Smooth muscle cell (in vitro differentiated cells): Measurements from ENCODE around the gene PXK. TPM values are rescaled to one million over a fixed set of nuclear protein-coding genes. Genes with fewer than 3 reads are reported as not detected.
A peak's percentile ranks its signal among the peaks of the same experiment; 100 is the strongest.

ENCODE experiments used
- DNase-seq: peaks from one replicate; lab custom pipeline; 2025; ENCODE audit not compliant: unreplicated experiment; lab: John Stamatoyannopoulos, UW
- H2AFZ ChIP-seq: fragments of 200-600 bp; sonication (generic); 2 replicates; pipeline ENCODE4 v1.6.0; 2016; ENCODE audit warnings: antibody characterized with exemption, low read depth, mild to moderate bottlenecking
- H3F3A ChIP-seq: fragments of 200-600 bp; sonication (generic); 2 replicates; pipeline ENCODE4 v1.6.0; 2017; ENCODE audit warnings: antibody characterized with exemption, low read depth
- H3K27ac ChIP-seq: fragments of 200-600 bp; sonication (generic); 2 replicates; pipeline ENCODE4 v1.5.1; 2016; ENCODE audit warnings: low read depth, mild to moderate bottlenecking
- H3K27me3 ChIP-seq: fragments of 200-600 bp; sonication (generic); 2 replicates; pipeline ENCODE4 v1.6.1; 2016; ENCODE audit warnings: low read depth, mild to moderate bottlenecking
- H3K36me3 ChIP-seq: fragments of 200-600 bp; sonication (generic); 2 replicates; pipeline ENCODE4 v1.5.1; 2016; ENCODE audit warnings: low read depth
- H3K4me1 ChIP-seq: fragments of 200-600 bp; sonication (generic); 2 replicates; pipeline ENCODE4 v1.5.1; 2016; ENCODE audit warnings: low read depth
- H3K4me2 ChIP-seq: fragments of 200-600 bp; sonication (generic); 2 replicates; pipeline ENCODE4 v1.6.0; 2016; ENCODE audit warnings: mild to moderate bottlenecking
- H3K4me3 ChIP-seq: fragments of 200-600 bp; sonication (generic); 2 replicates; pipeline ENCODE4 v1.5.1; 2016; ENCODE audit warnings: mild to moderate bottlenecking
- H3K79me2 ChIP-seq: fragments of 200-600 bp; sonication (generic); 2 replicates; pipeline ENCODE4 v1.6.0; 2016; ENCODE audit warnings: low read depth, mild to moderate bottlenecking
- H3K9ac ChIP-seq: fragments of 200-600 bp; sonication (generic); 2 replicates; pipeline ENCODE4 v1.6.0; 2016; ENCODE audit warnings: low read depth
- H3K9me3 ChIP-seq: fragments of 200-600 bp; sonication (generic); replicated peaks from 2 replicates; pipeline ENCODE4 v1.5.1; 2016; ENCODE audit warnings: low read depth
- H4K20me1 ChIP-seq: fragments of 200-600 bp; sonication (generic); 2 replicates; pipeline ENCODE4 v1.6.0; 2016; ENCODE audit warnings: low read depth
- WGBS: methylation state at CpG from one replicate; pipeline ENCODE4 v1.1.7; 2016; ENCODE audit warnings: low lambda C conversion rate; 5-methylcytosine and 5-hydroxymethylcytosine counted together
- polyA plus RNA-seq: library from polyadenylated mRNA; unstranded; fragments of >200 nt; fragmentation: Nextera tagmentation; extraction: Ambion mirVana; gene quantifications from 2 replicates; pipeline ENCODE4 v1.2.1, GENCODE V29; 2016
- total RNA-seq: library from RNA; depleted of rRNA; stranded (reverse); fragments of >200 nt; gene quantifications from 2 replicates; pipeline ENCODE4 v1.2.3, GENCODE V29; 2014
- TF ChIP-seq, protein P1 (sequence below): fragments of 200-600 bp; sonication (generic); IDR thresholded peaks from 2 replicates; pipeline ENCODE4 v1.5.1; 2017; ENCODE audit warnings: borderline replicate concordance, mild to moderate bottlenecking, antibody characterized with exemption; ENCODE audit not compliant: insufficient read depth, poor library complexity, severe bottlenecking

PXK gene
- total and polyA plus RNA-seq, 2 experiments from 2014 or later: 23.8 to 30.5 TPM

DNA sequence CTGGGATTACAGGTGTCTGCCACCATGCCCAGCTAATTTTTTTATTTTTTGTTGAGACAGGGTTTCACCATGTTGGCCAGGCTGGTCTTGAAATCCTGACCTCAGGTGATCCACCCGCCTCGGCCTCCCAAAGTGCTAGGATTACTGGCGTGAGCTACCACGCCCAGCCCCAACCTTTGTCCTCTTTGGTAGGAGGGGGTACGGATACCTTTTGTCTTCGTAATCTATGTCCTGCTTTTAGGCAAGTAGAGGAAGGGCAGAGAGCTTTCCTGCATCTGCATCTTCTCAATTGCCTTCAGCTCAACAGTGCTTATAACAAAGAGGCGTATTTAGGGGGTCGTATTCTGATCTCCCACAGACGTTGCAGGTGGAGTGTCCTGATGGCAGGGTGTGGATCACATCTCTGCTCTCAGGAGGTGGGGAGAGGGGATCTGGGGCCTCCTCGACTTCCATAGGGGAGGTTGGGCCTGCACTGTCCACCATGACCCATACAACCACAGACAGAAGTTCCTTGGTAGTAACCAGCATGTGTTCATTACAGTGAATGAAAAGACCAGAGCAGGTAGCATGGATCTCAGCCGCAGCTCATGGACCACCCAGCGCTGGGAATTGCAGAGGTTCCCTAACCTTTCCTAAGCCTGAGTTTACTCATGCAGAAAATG, 137.8 kb downstream of the PXK start:
- Histone ChIP-seq H3K4me1 (peaks cover 12% of the 10 kb centered on the region), H2AFZ (no peak overlapping the region), H4K20me1 (no peaks in the 10 kb centered on the region), H3K9me3 (no peaks in the 10 kb centered on the region), H3K9ac (no peak overlapping the region), H3K27me3 (no peaks in the 10 kb centered on the region), H3K4me3 (no peak overlapping the region), H3K27ac (no peak overlapping the region), H3K36me3 (no peaks in the 10 kb centered on the region), H3K4me2 (peak overlapping the region; percentile 74), H3K79me2 (no peaks in the 10 kb centered on the region), H3F3A (peaks cover 3% of the 10 kb centered on the region)
- 95% methylated on average over 12 of the region's 12 CpGs for WGBS
- DNase-seq: no peak
- TF ChIP-seq, protein P1, sequence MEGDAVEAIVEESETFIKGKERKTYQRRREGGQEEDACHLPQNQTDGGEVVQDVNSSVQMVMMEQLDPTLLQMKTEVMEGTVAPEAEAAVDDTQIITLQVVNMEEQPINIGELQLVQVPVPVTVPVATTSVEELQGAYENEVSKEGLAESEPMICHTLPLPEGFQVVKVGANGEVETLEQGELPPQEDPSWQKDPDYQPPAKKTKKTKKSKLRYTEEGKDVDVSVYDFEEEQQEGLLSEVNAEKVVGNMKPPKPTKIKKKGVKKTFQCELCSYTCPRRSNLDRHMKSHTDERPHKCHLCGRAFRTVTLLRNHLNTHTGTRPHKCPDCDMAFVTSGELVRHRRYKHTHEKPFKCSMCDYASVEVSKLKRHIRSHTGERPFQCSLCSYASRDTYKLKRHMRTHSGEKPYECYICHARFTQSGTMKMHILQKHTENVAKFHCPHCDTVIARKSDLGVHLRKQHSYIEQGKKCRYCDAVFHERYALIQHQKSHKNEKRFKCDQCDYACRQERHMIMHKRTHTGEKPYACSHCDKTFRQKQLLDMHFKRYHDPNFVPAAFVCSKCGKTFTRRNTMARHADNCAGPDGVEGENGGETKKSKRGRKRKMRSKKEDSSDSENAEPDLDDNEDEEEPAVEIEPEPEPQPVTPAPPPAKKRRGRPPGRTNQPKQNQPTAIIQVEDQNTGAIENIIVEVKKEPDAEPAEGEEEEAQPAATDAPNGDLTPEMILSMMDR: no peak

DNA sequence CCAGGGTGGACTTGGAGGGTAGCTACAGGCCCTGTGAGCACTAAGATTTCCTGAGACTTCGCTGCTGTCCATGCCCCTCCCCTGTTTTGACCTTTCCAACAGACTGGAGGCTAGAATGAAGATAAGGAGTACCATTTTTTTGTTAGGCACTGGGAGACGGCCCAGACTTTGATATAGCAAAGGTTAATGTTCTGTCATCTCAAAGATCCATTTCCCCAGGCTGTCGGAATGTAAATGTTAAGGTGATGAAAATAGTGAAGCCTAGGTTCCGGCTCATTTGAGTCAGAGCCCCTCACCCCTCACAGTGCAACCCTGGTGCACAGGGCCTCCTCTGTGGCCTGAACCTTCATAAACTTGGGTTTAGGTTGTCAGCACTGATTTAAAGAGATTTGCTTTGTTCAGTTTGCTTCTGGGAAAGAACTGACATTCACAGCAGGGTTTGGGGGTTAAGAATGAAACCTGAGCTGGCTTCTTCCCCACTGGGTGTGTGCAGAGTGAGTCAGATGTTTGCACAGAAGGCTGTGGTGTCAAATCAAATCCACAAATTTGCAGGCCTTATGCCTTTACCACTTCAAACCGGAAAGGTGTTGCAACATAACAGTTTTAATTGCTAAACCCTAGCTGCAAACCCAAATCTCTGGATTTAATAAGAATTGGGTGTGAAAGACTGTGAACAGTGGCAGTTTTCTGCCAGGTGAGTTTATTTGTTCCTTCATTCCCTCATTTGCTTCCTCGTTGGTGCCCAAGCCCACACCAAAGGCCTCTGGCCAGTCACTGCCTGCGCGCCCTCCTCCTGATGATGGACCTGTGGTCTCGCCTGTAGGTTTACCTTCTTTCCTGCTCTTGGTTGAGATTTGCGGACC, 138.6 kb downstream of the PXK start:
- no peaks in the 10 kb centered on the region for H4K20me1 ChIP-seq
- peaks cover 12% of the 10 kb centered on the region for H3K4me1 ChIP-seq
- no peaks in the 10 kb centered on the region for H3K27me3 ChIP-seq
- no peaks in the 10 kb centered on the region for H3K36me3 ChIP-seq
- no peak overlapping the region for H2AFZ ChIP-seq
- H3K9ac ChIP-seq: no peak overlapping the region
- no peaks in the 10 kb centered on the region for H3K9me3 ChIP-seq
- no peak overlapping the region for H3K4me3 ChIP-seq
- peak overlapping the region; percentile 74 for H3K4me2 ChIP-seq
- H3K79me2 ChIP-seq: no peaks in the 10 kb centered on the region
- TF ChIP-seq, protein P1: no peak
- 50% methylated on average over 10 of the region's 10 CpGs for WGBS
- no peak for DNase-seq
- H3K27ac ChIP-seq: no peak overlapping the region
- peaks cover 3% of the 10 kb centered on the region for H3F3A ChIP-seq

DNA sequence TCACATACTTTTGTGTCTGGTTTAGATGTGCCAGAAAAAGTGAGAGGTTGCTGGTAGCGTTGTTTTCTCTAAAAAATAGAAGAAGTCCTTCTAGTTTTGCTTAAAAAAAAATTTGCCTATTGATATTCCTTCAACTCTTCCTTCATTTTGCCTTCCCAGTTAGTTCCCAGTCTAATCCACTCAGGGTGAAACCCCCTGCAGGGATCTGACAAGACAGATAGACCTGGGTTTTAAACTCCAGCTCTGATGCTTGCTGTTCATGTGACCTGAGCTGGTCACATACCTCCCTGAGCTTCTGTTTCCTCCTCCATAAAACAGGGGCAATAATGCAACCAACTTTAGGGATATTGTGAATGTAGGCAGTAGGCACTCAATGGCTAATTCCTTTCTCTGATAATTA, 140.6 kb downstream of the PXK start:
- no peak overlapping the region for H3K27ac ChIP-seq
- TF ChIP-seq, protein P1: no peak
- WGBS: 100% methylated on average over 1 of the region's 1 CpG
- no peak overlapping the region for H3K9ac ChIP-seq
- H3K79me2 ChIP-seq: no peaks in the 10 kb centered on the region
- H2AFZ ChIP-seq: no peak overlapping the region
- H3K4me2 ChIP-seq: no peak overlapping the region
- DNase-seq: no peak
- no peak overlapping the region for H3K4me3 ChIP-seq
- H3K4me1 ChIP-seq: peaks cover 12% of the 10 kb centered on the region
- H3K9me3 ChIP-seq: no peaks in the 10 kb centered on the region
- H3K27me3 ChIP-seq: no peaks in the 10 kb centered on the region
- no peaks in the 10 kb centered on the region for H4K20me1 ChIP-seq
- peaks cover 3% of the 10 kb centered on the region for H3F3A ChIP-seq
- no peaks in the 10 kb centered on the region for H3K36me3 ChIP-seq
